ENCODE measurements around the gene SRPRB. TPM values are rescaled to one million over a fixed set of nuclear protein-coding genes. Genes with fewer than 3 reads are reported as not detected.

SRPRB gene
- total RNA-seq, 2 donors from 2014 or later, result 16.4 to 24.8 TPM

- Histone ChIP-seq H3K27me3 (no peaks in the 10 kb centered on the region), H3K9me3 (no peaks in the 10 kb centered on the region), H3K36me3 (no peaks in the 10 kb centered on the region), H3K4me3 (no peak overlapping the region), H3K4me1 (no peaks in the 10 kb centered on the region), H3K27ac (no peak overlapping the region)
- DNase-seq (ENCODE audit: low spot score), result no peak
- no peak for TF ChIP-seq CTCF (IDR thresholded peaks at IDR 0.05)
Measured at GRCh38 chr3:133781570-133781969, 24.0 kb upstream of the SRPRB start.

- Histone ChIP-seq H3K27me3 (no peaks in the 10 kb centered on the region), H3K36me3 (no peaks in the 10 kb centered on the region), H3K4me1 (no peaks in the 10 kb centered on the region), H3K4me3 (no peak overlapping the region), H3K9me3 (no peaks in the 10 kb centered on the region), H3K27ac (no peak overlapping the region)
- no peak for DNase-seq (ENCODE audit: low spot score)
- TF ChIP-seq CTCF (IDR thresholded peaks at IDR 0.05), result no peak
Measured at GRCh38 chr3:133782454-133782853, 23.2 kb upstream of the SRPRB start.

GRCh38 chr3:133783762-133784161, 21.9 kb upstream of the SRPRB start:
- Histone ChIP-seq H3K36me3 (no peaks in the 10 kb centered on the region), H3K27me3 (no peaks in the 10 kb centered on the region), H3K4me1 (no peaks in the 10 kb centered on the region), H3K27ac (no peak overlapping the region), H3K9me3 (no peaks in the 10 kb centered on the region), H3K4me3 (no peak overlapping the region)
- DNase-seq (ENCODE audit: low spot score), result no peak
- no peak for TF ChIP-seq CTCF (IDR thresholded peaks at IDR 0.05)

- no peak for DNase-seq (ENCODE audit: low spot score)
- no peak overlapping the region for H3K27ac ChIP-seq
- no peaks in the 10 kb centered on the region for H3K36me3 ChIP-seq
- no peaks in the 10 kb centered on the region for H3K4me1 ChIP-seq
- H3K9me3 ChIP-seq, result peaks cover 0 to 16% of the 10 kb centered on the region in 2 donors
- H3K4me3 ChIP-seq, result no peak overlapping the region
- TF ChIP-seq CTCF (IDR thresholded peaks at IDR 0.05), result no peak
- no peaks in the 10 kb centered on the region for H3K27me3 ChIP-seq
Measured at GRCh38 chr3:133788024-133788423, 17.6 kb upstream of the SRPRB start.

- Histone ChIP-seq H3K4me1 (no peaks in the 10 kb centered on the region), H3K9me3 (peaks cover 0 to 16% of the 10 kb centered on the region in 2 donors), H3K36me3 (no peaks in the 10 kb centered on the region), H3K27ac (no peak overlapping the region), H3K27me3 (no peaks in the 10 kb centered on the region), H3K4me3 (no peak overlapping the region)
- no peak for DNase-seq (ENCODE audit: low spot score)
- TF ChIP-seq CTCF (IDR thresholded peaks at IDR 0.05), result no peak
Measured at GRCh38 chr3:133792171-133792763, 13.3 kb upstream of the SRPRB start.

Measured in right atrium auricular region (tissue), 2 donors.